Ovary (tissue), 9 donors: ENCODE measurements around the gene DIAPH3. TPM values are rescaled to one million over a fixed set of nuclear protein-coding genes. Genes with fewer than 3 reads are reported as not detected.

Experiments
- DNase-seq, 5 donors: peaks; one replicate each; pipeline ENCODE4 v3.0.0-alpha.2; 2019 to 2020
- H3K27ac ChIP-seq, 2 donors: fragments of 200-600 bp; one replicate each; pipeline versions ENCODE4 v1.5.1 to v1.8.0; 2019 to 2022
- H3K27me3 ChIP-seq: fragments of 200-600 bp; one replicate; pipeline ENCODE4 v1.8.0; 2022
- H3K36me3 ChIP-seq: fragments of 200-600 bp; sonication (generic); one replicate; pipeline ENCODE4 v1.5.1; 2019
- H3K4me1 ChIP-seq: one replicate; pipeline ENCODE4 v1.8.1; 2013; ENCODE audit warnings: mild to moderate bottlenecking, moderate library complexity; ENCODE audit not compliant: insufficient read depth
- H3K4me3 ChIP-seq: fragments of 200-600 bp; sonication (generic); one replicate; pipeline ENCODE4 v1.5.1; 2017
- H3K9me3 ChIP-seq, 2 donors: fragments of 200-600 bp in 1 of 2; sonication (generic) in 1 of 2; one replicate each; pipeline versions ENCODE4 v1.5.1 to v1.8.1; 2013 to 2019; ENCODE audit warnings: mild to moderate bottlenecking in 1 of 2, moderate library complexity in 1 of 2
- CTCF ChIP-seq, 3 donors: fragments of 450-650 bp in 2 of 3; fragments of 200-600 bp in 1 of 3; IDR thresholded peaks; one replicate each; pipeline versions ENCODE4 v1.5.1 to v1.8.0; 2016 to 2022; ENCODE audit warnings: antibody characterized with exemption in 3 of 3, mild to moderate bottlenecking in 1 of 3
- EP300 ChIP-seq: sonication (generic); formaldehyde crosslinking; IDR thresholded peaks from one replicate; pipeline ENCODE4 v1.6.1; 2017; ENCODE audit warnings: antibody characterized with exemption
- POLR2A ChIP-seq: fragments of 450-650 bp; IDR thresholded peaks from one replicate; pipeline ENCODE4 v1.6.1; 2017; ENCODE audit warnings: antibody characterized with exemption, mild to moderate bottlenecking, moderate library complexity
- WGBS, 3 donors: extraction: QIAGEN DNeasy Blood & Tissue Kit in 1 of 3; methylation state at CpG; one replicate each; pipeline versions ENCODE4 v1.1.5 to v1.1.7; 2013 to 2017; 5-methylcytosine and 5-hydroxymethylcytosine counted together
- intact Hi-C, 4 donors: fragments of 100-400 bp; cut with DNase I; formaldehyde crosslinking; loops; one replicate each; pipeline versions ENCODE4 v1.11.0 to v1.15.1; 2022 to 2023
- polyA plus RNA-seq, 2 donors: library from polyadenylated mRNA; stranded (reverse); fragments of 200-250 nt in 1 of 2; fragments of 350-450 nt in 1 of 2; fragmentation: Illumina TruSeq in 1 of 2; extraction: RNeasy Lipid Tissue Mini Kit (QIAGEN cat#74804) in 1 of 2; gene quantifications; one replicate each; pipeline ENCODE4 v1.2.3, GENCODE V29; 2013 to 2014
- total RNA-seq, 7 donors: library from RNA; depleted of rRNA in 2 of 7; stranded (reverse); fragments of >200 nt in 2 of 7; fragmentation: NEBNext Ultra II Directional in 3 of 7; extraction: Animal tissue kit (Norgen Biotek cat#: 25700) in 3 of 7; gene quantifications; one replicate each; pipeline versions ENCODE4 v1.1.0 to v1.2.4, GENCODE V29; 2016 to 2023
- donor health status: DM: no; HTN: no; CAD: no; lungs with moderate emphysema.
- donor health status: DM: no; HTN: no; CAD: no.
- donor health status: Bipolar disorder and iron deficiency.
- donor health status: DM: yes; HTN: yes; CAD: no.
- donor health status: DM: no; HTN: no; CAD: no.
- donor health status: DM: yes; HTN: yes; CAD: no.

The DIAPH3 gene
- total and polyA plus RNA-seq, 9 donors = 0.13 to 2.6 (median 0.40) TPM; not detected in 1

- no peak for DNase-seq
- TF ChIP-seq POLR2A (no peak), CTCF (IDR thresholded peaks at IDR 0.05) (no peak), EP300 (no peak)
- Histone ChIP-seq H3K4me3 (no peak overlapping the region), H3K9me3 (no peaks in the 10 kb centered on the region), H3K27me3 (no peaks in the 10 kb centered on the region), H3K36me3 (no peaks in the 10 kb centered on the region), H3K4me1 (no peaks in the 10 kb centered on the region), H3K27ac (no peak overlapping the region)
- intact Hi-C loops = no loop called here
Measured at GRCh38 chr13:59801107-59801880, 362.4 kb downstream of the DIAPH3 start.

DNA sequence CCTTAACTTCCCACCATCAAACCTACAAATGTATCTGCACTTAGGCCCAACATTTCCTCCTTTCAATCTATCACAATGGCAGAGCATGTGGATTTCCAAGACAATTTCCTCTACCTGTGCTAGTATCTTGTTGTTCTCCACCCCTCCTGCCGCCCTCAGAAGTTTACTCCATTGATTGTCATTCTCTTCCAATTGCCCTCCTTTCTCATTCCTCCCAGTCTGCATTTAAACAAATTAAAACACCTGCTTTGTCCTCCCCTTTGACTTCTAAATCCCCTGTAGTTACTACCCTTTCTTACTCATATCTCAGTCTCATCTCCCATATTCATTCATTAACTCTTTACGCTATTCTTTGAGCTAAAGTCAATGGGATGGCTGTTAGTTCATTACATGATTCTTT is 370.6 kb downstream of the DIAPH3 start:
- no peak overlapping the region for H3K27ac ChIP-seq
- WGBS, 3 donors = 96 to 98% (median 98%) methylated on average over 2 of the region's 2 CpGs
- intact Hi-C loops = no loop called here
- no peaks in the 10 kb centered on the region for H3K36me3 ChIP-seq
- no peaks in the 10 kb centered on the region for H3K4me1 ChIP-seq
- no peak for TF ChIP-seq EP300
- TF ChIP-seq POLR2A = no peak
- no peak for TF ChIP-seq CTCF (IDR thresholded peaks at IDR 0.05)
- H3K4me3 ChIP-seq = no peak overlapping the region
- H3K9me3 ChIP-seq = no peaks in the 10 kb centered on the region
- DNase-seq = no peak
- no peaks in the 10 kb centered on the region for H3K27me3 ChIP-seq

GRCh38 chr13:59790626-59791025 is 373.1 kb downstream of the DIAPH3 start:
- H3K36me3 ChIP-seq = no peaks in the 10 kb centered on the region
- H3K9me3 ChIP-seq = no peaks in the 10 kb centered on the region
- no peak overlapping the region for H3K4me3 ChIP-seq
- intact Hi-C loops = no loop called here
- H3K4me1 ChIP-seq = no peaks in the 10 kb centered on the region
- WGBS, 3 donors = 42 to 46% (median 44%) methylated on average over 2 of the region's 2 CpGs
- no peak for DNase-seq
- TF ChIP-seq POLR2A (no peak), EP300 (no peak), CTCF (IDR thresholded peaks at IDR 0.05) (no peak)
- no peaks in the 10 kb centered on the region for H3K27me3 ChIP-seq
- H3K27ac ChIP-seq = no peak overlapping the region

- 92 to 95% (median 94%) methylated on average over 6 of the region's 6 CpGs for WGBS, 3 donors
- Histone ChIP-seq H3K4me3 (no peak overlapping the region), H3K9me3 (no peaks in the 10 kb centered on the region), H3K36me3 (no peaks in the 10 kb centered on the region), H3K4me1 (no peaks in the 10 kb centered on the region), H3K27me3 (no peaks in the 10 kb centered on the region), H3K27ac (no peak overlapping the region)
- intact Hi-C loops = no loop called here
- TF ChIP-seq CTCF (IDR thresholded peaks at IDR 0.05) (no peak), POLR2A (no peak), EP300 (no peak)
- no peak for DNase-seq
Measured at GRCh38 chr13:59789558-59789957, 374.2 kb downstream of the DIAPH3 start.
